Measurements from ENCODE around the gene TUBGCP6.

DNA sequence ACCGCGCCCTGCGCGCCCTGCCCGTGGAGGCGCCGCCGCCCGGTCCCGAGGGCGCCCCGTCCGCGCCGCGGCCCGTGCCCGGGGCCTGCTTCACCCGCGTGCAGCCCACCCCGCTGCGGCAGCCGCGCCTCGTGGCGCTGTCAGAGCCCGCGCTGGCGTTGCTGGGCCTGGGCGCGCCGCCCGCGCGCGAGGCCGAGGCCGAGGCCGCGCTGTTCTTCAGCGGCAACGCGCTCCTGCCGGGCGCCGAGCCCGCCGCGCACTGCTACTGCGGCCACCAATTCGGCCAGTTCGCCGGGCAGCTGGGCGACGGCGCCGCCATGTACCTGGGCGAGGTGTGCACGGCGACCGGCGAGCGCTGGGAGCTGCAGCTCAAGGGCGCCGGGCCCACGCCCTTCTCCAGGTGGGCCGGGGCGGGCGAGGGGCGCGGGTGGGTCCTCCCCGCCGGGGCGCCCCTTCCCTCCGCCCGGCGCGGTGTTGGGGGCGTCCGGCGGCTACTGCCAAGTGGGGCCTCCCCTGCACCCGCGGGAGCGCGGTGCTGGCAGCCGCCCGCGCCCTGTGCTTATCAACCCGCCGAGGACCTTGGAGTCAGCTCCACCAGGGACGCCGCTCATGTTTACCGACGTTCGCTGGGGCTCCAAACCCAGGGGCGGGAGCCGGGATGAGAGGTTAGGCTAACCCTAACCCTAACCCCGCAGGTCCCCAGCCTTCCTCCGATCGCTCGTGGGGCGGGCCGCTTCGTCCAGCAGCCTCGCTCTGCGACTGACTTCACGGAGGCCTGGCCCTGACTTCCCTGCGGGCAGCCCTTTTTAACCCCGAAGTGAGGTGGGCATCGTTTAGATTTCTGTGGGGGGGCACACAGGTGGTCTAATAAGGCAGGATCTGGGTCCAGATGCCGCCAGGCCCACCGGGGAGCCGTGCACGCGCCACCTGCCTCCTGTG is 43.4 kb downstream of the TUBGCP6 start:
- TF ChIP-seq, protein P1, sequence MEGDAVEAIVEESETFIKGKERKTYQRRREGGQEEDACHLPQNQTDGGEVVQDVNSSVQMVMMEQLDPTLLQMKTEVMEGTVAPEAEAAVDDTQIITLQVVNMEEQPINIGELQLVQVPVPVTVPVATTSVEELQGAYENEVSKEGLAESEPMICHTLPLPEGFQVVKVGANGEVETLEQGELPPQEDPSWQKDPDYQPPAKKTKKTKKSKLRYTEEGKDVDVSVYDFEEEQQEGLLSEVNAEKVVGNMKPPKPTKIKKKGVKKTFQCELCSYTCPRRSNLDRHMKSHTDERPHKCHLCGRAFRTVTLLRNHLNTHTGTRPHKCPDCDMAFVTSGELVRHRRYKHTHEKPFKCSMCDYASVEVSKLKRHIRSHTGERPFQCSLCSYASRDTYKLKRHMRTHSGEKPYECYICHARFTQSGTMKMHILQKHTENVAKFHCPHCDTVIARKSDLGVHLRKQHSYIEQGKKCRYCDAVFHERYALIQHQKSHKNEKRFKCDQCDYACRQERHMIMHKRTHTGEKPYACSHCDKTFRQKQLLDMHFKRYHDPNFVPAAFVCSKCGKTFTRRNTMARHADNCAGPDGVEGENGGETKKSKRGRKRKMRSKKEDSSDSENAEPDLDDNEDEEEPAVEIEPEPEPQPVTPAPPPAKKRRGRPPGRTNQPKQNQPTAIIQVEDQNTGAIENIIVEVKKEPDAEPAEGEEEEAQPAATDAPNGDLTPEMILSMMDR (IDR thresholded peaks at IDR 0.05) = no peak
- peak in 1 of 2 donors; percentile 18 for TF ChIP-seq POLR2A (IDR thresholded peaks at IDR 0.05)
